HS-27A (cell line): ENCODE data around the gene HEATR3.

Experiments
- DNase-seq: peaks from one replicate; pipeline ENCODE4 v3.0.0-alpha.2; 2012; ENCODE audit warnings: low read depth, missing footprints

HEATR3 gene

DNA sequence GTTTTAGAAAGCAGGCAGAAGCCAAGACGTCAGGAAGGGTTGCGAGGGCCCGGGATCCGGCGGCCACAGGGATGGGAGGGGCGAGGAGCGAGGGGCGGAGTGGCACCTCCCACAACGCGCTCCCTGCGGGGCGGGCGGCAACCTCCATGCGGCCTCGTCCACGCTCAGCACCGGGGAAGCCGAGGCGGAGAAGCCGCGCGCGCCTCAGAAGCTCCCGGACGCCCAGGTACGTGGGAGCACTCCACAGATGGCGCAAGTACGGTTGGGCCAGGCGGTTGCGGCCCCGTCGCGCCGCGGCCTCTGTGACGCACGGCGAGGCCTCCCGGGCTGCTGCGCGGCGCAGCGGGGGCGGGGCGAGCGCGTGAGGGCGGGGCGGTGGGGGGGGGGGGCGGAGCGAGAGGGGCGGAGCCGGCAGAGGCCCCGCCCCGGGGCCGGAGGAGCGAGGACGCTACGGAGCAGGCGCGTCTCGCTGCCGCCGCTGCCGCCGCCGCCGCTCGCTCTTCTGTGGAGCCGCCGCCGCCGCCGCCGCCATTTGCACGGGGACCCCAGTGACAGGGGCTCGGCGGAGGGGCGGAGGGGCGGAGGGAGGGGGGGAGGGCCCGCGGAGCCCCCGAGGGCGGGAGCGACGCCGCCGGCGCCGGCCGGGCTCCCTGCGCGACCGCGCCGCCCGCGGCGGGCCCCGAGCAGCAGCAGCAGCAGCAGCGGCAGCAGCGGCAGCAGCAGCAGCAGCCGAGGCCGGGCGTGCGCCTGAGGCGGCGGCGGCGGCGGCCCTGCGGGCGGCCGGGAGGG is 87.2 kb downstream of the HEATR3 start, which contains the start of gene TENT4B:
Gene TENT4B (plus strand): TSS at position 500 of the 789 bp plus-strand sequence. CDS start 316 bp downstream, outside the sequence.
- peak; percentile 77 for DNase-seq

DNA sequence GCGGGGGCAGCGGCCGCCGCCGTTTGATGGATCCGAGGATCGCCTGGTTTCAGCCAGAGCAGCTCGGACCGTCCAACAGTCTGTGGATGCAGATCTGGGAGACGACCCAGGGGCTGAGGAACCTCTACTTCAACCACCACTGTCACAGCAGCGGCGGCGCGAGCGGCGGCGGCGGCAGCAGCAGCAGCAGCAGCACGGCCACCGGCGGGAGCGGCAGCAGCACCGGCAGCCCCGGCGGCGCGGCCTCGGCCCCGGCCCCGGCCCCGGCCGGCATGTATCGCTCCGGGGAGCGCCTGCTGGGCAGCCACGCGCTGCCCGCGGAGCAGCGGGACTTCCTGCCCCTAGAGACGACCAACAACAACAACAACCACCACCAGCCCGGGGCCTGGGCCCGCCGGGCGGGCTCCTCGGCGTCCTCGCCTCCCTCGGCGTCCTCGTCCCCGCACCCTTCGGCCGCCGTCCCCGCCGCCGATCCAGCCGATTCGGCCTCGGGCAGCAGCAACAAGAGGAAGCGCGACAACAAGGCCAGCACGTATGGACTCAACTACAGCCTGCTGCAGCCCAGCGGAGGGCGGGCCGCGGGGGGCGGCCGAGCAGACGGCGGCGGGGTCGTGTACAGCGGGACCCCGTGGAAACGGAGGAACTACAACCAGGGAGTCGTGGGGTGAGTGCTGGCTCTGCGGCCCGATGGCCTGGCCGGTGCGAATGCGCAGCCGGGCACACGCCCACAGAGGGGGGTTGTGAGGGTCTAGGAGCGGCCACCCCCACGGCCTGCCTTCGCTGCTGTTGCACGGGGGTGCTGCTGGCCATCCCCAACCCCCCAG is 88.0 kb downstream of the HEATR3 start:
- DNase-seq: no peak

- no peak for DNase-seq
Measured at GRCh38 chr16:50154420-50154950, 88.7 kb downstream of the HEATR3 start.

GRCh38 chr16:50155925-50156324 is 90.2 kb downstream of the HEATR3 start:
- no peak for DNase-seq
